ENCODE data around the gene FAM89B. TPM values are rescaled to one million over a fixed set of nuclear protein-coding genes. Genes with fewer than 3 reads are reported as not detected.

Gene FAM89B
- total RNA-seq, 2 experiments from 2014 or later, result 30.3 to 31.1 TPM

DNA sequence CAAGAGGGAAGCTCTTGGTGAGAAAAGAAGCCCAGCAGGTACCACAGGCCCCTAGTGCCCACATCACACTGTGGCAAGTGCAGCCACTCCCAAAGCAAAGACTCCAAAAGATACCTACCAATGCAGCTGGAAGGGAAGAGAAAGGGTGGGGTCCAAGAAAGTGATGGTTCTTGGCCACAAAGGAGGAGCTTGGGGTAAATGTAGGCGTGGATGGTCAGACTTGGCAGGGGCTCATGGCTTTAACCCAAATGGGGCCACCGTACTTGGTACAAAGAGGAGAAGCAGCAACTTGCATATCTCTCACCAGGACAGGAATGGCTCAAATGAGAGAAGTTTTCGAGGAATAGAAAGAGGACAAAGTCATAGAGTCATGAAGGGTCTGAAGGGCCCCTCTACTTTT lies 36.9 kb downstream of the FAM89B start:
- ChIA-PET POLR2A (no interaction called here), CTCF (interaction anchor here (1.1 to 1.9 kb wide), 2 partner anchors 16 to 21 kb away, joined by 4 to 7 read pairs; no protein-coding TSS in a partner anchor)

DNA sequence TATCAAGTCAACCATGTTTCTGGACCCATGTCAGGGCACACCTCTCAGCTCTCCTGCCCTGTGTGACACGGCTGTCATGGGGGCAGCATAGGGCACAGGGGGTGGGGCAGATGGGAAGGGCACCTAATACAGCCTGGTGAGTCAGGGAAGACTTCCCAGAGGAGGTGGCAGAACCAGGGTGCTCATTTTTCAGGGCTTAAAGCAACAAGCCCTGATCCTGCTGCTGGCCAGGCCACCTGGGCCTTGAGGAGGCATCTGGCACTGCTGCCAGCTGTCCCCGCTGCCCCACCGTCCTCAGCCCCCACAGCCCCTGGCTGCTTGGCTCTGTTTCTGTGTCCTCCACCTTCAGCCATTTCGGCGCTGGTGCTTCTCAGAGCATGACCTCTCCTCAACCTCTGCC lies 37.3 kb downstream of the FAM89B start:
- ChIA-PET CTCF (interaction anchor here (0.6 to 1.9 kb wide), 3 partner anchors 16 to 276 kb away, joined by 3 to 7 read pairs (median 4); no protein-coding TSS in a partner anchor), POLR2A (no interaction called here)

DNA sequence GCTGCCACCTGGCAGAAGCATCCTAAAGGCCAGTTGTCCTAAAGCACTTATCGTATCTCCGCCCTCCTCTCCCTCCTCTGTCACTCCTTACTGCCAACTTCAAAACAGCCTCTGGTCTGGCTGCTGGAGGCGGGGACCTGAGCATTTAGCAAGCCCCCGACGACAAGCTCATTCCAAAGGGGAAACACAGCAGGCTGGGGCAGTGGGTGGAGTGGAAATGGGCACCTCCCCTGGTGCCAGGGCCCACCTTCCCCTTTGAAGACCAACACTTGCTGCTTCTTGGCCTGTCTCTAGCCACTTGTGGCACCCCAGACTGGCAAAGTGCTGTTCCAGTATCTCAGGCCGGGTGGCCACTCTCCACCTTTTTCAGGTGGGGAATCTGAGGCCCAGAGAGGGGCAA lies 38.1 kb downstream of the FAM89B start:
- POLR2A ChIA-PET, result no interaction called here

DNA sequence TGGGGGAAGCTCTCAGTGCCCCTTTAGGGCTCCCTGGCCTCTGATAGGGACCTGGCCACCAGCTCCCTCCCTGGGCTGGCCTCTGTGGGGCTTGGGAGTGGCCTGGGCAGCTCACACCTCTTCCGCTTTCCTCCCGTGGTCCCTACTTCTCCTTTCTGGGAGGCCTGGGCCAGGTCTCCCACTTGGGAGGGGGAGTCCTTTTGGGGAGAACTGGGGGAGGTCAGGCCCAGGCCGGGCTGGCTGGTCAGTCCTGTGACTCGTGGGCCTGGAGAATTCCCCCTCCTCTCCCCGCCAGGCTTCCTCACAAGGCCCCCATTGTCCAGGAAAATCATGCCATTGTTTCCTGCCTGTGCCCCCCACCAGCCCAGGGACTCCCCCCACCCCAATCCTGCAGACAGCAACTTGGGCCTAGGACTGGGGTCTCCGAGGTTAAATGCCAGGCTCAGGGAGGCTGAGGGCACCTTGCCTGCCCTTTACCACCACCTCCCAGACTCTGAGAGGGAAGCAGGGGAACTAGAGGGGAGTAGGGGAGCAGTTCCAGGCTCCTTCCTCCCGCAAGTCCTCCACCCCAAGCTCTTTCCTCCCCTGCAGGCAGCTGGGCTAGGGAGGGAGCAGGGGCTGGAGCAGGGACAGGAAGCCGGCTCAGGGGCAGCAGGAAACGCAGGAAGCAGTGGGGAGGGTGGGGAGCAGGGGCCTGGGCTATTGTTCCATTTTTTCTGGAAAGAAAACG lies 38.9 kb downstream of the FAM89B start:
- ChIA-PET CTCF (interaction anchor here (1.5 kb wide), 1 partner anchor 22 kb away, joined by 4 read pairs; no protein-coding TSS in a partner anchor), POLR2A (no interaction called here)

More for the DNA sequence above, 38.1 kb downstream of the FAM89B start:
- CTCF ChIA-PET, result interaction anchor here (0.6 to 1.5 kb wide), 2 partner anchors 21 to 275 kb away, joined by 3 to 4 read pairs; no protein-coding TSS in a partner anchor

DNA sequence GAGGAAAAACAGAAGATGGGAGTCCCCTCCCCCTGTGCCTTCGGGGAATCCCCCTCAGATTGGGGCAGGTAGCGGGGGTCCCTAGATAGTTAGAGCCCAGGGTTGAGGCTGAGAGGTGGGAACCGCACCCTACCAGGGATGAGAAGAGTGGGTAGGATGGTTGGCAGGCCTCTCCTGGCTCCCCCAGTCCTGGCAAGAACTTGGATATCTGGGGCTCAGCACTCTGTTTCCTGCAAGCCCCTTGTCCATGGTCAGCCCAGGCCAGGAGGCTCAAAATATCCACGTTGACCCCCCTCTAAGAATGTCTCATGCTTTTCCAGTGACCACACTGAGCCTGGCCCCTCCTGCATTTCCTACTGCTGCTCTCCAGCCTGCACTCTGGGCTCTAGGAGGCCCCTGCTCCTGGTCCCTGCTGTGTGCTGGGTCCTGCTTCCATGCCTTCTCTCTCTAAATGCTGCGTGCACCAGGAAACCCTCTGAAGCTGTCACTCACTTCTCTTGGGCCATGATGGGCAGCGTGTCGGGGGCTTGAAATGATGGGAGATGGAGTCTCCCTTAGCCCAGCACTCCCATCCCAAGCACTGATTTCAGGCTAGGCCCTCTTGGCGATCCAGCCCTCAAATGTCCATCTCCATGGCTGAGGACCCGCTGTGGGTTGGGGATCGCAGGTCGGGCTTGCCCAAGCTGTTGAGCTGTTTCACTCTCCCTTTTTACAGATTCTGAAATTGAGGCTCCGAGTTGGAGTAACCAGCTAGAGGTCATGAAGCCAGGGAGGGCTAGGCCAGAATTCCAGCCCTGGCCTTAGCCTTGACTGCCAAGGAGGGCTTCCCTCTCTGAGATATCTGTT lies 39.6 kb downstream of the FAM89B start:
- CTCF ChIA-PET, result interaction anchor here (0.8 to 1.7 kb wide), 3 partner anchors 22 to 41 kb away, joined by 3 to 9 read pairs (median 3); partner anchors contain the start of gene ZNRD2
- POLR2A ChIA-PET, result interaction anchor here (0.5 to 1.1 kb wide), 2 partner anchors 42 to 189 kb away, joined by 3 read pairs; partner anchors contain the start of genes NEAT1 and ZNRD2

DNA sequence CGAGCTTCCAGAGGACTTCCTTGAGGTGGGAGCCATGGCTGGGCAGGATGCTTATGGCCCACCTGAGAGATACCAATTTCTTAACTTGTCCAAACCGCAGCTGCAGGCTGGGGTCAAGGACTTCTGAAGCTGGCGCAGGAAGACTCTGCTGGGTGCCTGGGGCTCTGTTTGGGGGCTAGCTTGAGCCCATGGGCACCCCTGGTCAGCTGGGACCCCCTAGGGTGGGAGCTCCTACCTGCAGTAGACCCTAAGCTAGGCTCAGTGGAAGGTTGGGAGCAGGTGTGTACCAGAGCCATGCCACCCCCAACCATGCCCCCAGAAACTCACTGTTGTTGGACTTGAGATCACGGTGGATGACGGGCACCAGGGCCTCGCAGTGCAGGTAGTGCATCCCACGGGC lies 40.4 kb downstream of the FAM89B start:
- ChIA-PET POLR2A (interaction anchor here (0.5 to 1.4 kb wide), 5 partner anchors 25 to 190 kb away, joined by 3 read pairs; partner anchors contain the start of genes NEAT1 and ZNRD2), CTCF (interaction anchor here (0.8 to 3.3 kb wide), 9 partner anchors 19 to 247 kb away, joined by 3 to 14 read pairs (median 3); partner anchors contain the start of genes EHBP1L1, MUS81, SIPA1 and ZNRD2)

DNA sequence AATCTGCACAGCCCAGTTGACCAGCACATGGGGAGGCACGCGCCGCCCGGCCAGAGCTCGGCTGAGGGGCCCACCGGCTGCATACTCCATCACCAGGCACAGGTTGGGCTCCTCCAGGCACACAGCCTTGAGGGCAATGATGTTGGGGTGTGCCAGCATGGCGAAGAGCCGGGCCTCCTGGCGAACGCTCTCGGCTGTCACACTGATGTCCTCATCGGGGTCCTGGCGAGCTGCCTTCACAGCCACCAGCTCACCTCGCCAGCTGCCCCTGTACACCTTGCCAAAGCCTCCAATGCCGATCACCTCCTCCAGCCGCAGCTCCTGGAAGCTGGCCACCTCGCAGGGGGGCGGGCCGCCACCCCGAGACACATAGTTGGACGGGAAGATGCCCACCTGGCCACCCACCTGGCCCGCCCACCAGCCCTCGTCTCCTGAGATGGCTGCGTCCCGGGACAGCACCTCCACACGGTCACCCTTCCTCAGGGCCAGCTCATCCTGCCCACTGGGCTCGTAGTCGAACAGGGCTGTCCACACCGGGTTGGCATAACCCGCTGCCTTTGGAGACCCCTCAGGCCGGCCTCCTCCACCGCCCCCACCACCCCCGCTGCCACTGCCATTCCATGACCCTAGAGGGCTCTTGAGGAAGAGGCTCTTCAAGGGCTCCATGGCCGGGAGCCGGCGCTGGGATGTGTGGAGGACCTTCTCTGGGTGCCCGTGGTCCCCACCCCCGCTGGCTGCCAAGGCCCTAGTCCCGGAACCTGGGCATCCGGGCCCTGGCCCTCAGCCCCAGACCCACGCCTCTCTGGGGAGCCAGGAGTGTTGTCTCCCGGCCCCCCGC lies 41.0 kb downstream of the FAM89B start:
- POLR2A ChIA-PET, result interaction anchor here (0.8 to 1.4 kb wide), 5 partner anchors 23 to 43 kb away, joined by 3 to 5 read pairs (median 3); partner anchors contain the start of gene ZNRD2

DNA sequence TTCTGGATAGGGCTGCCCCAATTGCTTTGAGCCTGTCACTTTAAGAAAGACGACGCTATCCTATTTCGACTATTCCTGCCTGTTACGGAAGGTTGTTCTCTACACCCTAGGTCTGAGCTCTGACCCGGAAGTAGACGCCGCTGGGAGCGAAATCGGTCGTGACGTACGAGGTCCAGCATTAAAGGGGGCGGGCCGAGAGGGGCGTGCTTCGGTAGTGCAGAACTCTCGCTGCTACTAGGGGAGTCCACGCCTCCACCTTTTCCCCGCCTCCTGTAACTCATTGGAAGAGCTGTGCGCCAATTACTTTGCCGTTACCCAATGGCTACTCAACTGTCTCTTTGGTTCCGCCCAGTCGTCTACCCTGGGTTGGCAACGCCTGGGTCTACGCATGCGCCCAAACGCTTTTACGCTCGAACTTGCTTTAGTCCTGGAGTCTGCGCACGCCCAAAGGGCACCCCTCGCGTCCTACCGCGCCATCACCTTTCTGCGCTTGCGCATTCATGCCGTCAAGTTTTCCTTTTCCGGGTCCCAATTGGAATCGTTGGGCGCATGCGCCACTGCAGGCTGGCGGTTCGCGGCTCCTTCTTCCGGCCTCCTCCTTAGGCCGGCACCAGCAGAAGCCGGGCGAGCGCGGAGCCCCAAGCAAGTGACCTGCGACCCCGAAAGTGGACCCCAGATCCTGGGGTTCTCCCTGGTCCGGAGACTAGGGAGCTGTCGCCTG lies 43.1 kb downstream of the FAM89B start, which contains the start of gene PCNX3:
Gene PCNX3 (plus strand): TSS at position 548 of the 721 bp plus-strand sequence. CDS start 536 bp downstream, outside the sequence.
- ChIA-PET POLR2A (interaction anchor here (0.5 to 1.7 kb wide), 16 partner anchors 23 to 1350 kb away, joined by 3 to 13 read pairs (median 3); partner anchors contain the start of genes CCDC85B, EHBP1L1, MALAT1 and NEAT1), CTCF (interaction anchor here (0.8 to 3.3 kb wide), 14 partner anchors 10 to 164 kb away, joined by 3 to 14 read pairs (median 4); partner anchors contain the start of genes EHBP1L1, FAM89B, SIPA1 and ZNRD2)

More for the DNA sequence above, 41.0 kb downstream of the FAM89B start:
- CTCF ChIA-PET, result interaction anchor here (0.8 to 3.3 kb wide), 10 partner anchors 19 to 247 kb away, joined by 3 to 14 read pairs (median 4); partner anchors contain the start of genes EHBP1L1, MUS81, SIPA1 and ZNRD2

DNA sequence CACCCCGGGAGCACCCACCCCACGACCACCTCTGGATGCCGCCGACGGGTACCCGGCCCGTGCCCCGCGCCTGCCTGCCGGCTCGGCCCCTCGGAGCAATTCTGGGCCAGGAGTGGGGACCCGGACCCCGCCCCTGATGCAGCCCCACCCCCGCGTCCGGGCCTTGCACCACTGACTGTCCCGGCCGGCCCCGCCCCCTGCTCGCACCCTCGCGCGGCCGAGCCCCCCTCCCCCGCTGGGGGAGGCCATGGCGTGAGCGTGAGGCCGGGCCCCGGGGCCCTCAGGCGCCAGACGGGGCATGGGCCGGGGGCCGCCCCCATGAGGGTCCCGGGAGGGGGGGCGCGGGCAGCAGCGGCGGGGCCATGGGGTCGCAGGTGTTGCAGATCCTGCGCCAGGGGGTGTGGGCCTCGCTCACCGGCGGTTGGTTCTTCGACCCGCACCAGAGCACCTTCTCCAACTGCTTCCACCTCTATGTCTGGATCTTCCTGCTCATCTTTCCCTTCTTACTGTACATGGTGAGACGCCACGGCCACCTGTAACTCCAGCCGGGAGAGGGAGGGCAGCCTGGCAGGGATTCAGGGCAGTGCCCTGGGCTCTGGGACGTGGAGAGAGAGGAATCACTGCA lies 43.7 kb downstream of the FAM89B start:
- ChIA-PET POLR2A (interaction anchor here (0.8 to 1.7 kb wide), 8 partner anchors 22 to 245 kb away, joined by 3 to 13 read pairs (median 3); partner anchors contain the start of genes EHBP1L1, NEAT1 and SIPA1), CTCF (interaction anchor here (0.8 to 3.3 kb wide), 12 partner anchors 10 to 163 kb away, joined by 3 to 14 read pairs (median 4); partner anchors contain the start of genes EHBP1L1 and ZNRD2)

DNA sequence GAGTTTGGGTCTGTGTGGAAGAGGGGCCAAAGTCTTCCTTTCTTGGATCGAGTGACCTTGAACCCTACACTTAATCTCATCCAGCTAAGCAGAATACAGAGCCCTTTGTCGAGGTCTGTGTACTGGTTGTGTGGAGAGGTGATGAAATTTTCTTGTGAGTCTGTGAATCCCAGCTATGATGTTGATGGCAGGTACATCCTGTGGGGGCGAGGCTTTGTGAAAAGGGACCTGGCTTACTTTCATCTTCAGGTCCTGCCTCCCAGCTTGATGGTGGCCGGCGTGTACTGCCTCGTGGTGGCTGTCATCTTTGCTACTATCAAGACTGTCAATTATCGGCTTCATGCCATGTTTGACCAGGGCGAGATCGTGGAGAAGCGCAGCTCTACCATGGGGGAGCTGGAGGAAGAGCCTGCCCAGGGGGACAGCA lies 44.2 kb downstream of the FAM89B start:
- ChIA-PET CTCF (interaction anchor here (0.9 to 1.9 kb wide), 5 partner anchors 9 to 43 kb away, joined by 3 to 7 read pairs (median 4); no protein-coding TSS in a partner anchor), POLR2A (interaction anchor here (1.5 kb wide), 1 partner anchor 30 kb away, joined by 3 read pairs; no protein-coding TSS in a partner anchor)

DNA sequence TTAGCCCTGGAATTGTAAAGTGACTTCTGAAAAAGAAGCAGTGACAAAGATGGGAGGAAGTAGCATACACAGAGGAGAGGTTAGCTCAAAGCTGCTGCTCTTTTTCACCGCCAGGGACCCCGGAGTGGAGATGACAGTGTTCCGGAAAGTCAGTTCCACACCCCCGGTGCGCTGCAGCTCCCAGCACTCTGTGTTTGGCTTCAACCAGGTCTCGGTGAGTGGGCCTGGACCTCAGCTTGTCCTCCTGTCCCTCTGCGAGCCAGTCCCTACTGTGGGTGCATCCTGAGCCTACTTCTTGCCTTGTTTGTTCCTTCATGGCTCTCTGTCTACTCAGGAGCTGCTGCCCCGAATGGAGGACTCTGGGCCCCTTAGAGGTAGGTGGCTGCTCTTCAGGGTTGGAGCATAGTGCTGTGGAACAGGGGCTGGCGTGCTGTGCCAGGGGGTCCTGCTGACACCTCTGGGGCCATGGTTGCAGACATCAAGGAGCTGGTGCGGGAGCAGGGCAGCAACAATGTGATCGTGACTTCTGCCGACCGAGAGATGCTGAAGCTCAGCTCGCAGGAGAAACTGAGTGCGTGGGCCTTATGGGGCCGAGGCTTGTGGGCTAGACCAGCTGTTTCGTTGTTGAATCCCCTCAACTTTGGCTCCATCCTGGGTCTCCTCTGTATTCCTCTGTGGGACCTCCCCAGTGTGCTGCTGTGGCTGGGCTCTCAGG lies 45.0 kb downstream of the FAM89B start:
- CTCF ChIA-PET, result interaction anchor here (0.6 to 1.9 kb wide), 6 partner anchors 9 to 267 kb away, joined by 3 to 7 read pairs (median 4); no protein-coding TSS in a partner anchor
- POLR2A ChIA-PET, result no interaction called here

DNA sequence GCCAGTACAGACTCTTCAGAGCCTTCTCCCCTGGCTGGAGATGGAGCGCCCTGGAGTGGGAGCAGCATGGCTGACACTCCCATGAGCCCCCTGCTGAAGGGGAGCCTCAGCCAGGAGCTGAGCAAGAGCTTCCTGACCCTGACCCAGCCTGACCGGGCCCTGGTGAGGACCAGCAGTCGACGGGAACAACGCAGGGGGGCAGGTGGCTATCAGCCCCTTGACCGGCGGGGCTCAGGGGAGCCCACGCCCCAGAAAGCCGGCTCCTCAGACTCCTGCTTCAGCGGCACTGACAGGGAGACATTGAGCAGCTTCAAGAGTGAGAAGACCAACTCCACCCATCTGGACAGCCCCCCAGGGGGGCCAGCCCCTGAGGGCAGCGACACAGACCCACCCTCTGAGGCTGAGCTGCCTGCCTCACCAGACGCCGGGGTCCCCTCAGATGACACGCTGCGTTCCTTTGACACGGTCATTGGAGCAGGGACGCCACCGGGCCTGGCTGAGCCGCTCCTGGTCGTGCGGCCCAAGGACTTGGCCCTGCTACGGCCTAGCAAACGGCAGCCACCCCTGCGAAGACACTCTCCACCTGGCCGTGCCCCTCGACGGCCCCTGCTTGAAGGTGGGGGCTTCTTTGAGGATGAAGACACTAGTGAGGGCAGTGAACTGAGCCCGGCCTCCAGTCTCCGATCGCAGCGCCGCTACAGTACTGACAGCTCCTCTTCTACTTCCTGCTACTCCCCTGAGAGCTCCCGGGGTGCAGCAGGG lies 45.8 kb downstream of the FAM89B start:
- CTCF ChIA-PET, result interaction anchor here (0.6 to 1.7 kb wide), 3 partner anchors 8 to 266 kb away, joined by 3 to 7 read pairs (median 4); no protein-coding TSS in a partner anchor
- POLR2A ChIA-PET, result interaction anchor here (0.5 kb wide), 1 partner anchor 310 kb away, joined by 3 read pairs; no protein-coding TSS in a partner anchor

DNA sequence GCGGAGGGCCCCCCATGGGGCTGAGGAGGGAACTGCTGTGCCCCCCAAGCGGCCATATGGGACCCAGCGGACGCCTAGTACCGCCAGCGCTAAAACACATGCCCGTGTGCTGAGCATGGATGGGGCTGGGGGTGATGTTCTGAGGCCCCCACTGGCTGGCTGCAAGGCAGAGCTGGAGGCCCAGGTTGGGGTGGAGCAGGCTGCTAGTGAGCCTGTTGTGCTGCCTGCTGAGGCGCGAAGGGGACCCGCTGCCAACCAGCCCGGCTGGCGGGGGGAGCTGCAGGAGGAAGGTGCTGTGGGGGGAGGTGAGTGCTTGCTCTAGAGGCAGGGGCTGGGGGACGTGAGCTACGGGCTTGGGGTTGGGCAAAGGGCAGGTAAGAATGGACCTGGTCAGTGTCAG lies 46.4 kb downstream of the FAM89B start:
- CTCF ChIA-PET, result interaction anchor here (1.4 kb wide), 1 partner anchor 24 kb away, joined by 4 read pairs; no protein-coding TSS in a partner anchor
- POLR2A ChIA-PET, result interaction anchor here (0.5 kb wide), 1 partner anchor 310 kb away, joined by 3 read pairs; no protein-coding TSS in a partner anchor

DNA sequence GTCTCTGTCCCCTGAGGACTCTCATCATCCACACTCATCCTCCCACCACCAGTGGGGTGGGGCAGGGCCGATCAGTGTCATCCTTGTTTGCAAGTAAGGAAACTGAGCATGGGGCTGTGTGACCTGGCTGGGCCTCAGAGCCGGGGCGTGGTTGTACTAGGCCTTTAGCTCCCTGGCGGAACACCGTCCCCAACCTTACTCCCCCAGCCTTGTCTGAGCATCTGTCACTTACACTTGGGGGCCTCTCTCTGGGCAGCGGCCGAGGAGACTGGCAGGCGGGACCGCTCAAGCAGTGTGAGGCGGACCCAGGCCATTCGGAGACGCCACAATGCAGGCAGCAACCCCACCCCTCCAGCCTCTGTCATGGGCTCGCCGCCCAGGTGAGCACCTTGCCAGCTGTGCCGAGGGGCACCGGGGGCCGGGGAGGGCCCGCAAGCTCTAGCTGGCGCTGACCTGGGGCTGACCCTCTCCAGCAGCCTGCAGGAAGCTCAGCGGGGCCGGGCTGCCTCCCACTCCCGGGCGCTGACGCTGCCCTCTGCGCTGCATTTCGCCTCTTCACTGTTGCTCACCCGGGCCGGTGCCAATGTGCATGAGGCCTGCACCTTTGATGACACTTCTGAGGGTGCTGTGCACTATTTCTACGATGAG lies 47.1 kb downstream of the FAM89B start:
- ChIA-PET CTCF (interaction anchor here (1.4 kb wide), 1 partner anchor 24 kb away, joined by 4 read pairs; no protein-coding TSS in a partner anchor), POLR2A (no interaction called here)

DNA sequence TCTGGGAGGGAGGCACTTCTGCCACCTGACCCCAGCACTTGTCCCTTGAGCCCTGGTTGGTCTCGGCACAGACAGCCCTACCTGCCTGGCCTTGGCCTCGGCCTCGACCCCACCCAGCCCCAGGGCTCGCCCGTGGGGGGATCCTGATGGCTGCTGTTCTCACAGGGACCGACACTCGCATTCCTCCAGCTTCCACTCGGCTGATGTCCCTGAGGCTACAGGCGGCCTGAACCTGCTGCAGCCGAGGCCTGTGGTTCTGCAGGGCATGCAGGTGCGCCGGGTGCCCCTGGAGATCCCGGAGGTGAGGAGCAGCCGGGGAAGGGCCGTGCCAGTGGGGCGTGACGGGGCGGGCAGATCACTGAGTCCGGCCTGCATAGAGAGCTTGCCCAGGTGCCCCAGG lies 48.3 kb downstream of the FAM89B start:
- CTCF ChIA-PET, result no interaction called here
- POLR2A ChIA-PET, result no interaction called here

All from activated CD8-positive, alpha-beta memory T cell treated with anti-CD3 and anti-CD28 coated beads for 36 hours (primary cell).